A549 (cell line): ENCODE data around the gene PRR7. TPM values are rescaled to one million over a fixed set of nuclear protein-coding genes. Genes with fewer than 3 reads are reported as not detected.

Source experiments
- ATAC-seq, 2 experiments: fragments of 200-7000 bp in 1 of 2; fragments of >200 bp in 1 of 2; cut with Nextera tagmentation in 1 of 2; cut with Tn5 transposase in 1 of 2; 3 replicates each; pipeline versions ENCODE4 v1.8.0 to v1.9.1; 2018 to 2020; ENCODE audit warnings: mild to moderate bottlenecking in 1 of 2, moderate library complexity in 1 of 2
- CTCF ChIA-PET: fragments of 300-600 bp; sonication (Branson Sonifier 250); formaldehyde crosslinking; extraction: SDS; loops from one replicate; lab custom pipeline; 2021; ENCODE audit warnings: antibody characterized with exemption, inconsistent platforms; lab: Yijun Ruan, JAX
- POLR2A ChIA-PET: fragments of 350-600 bp; formaldehyde crosslinking; extraction: SDS; loops from one replicate; lab custom pipeline; 2021; ENCODE audit warnings: antibody characterized with exemption, inconsistent platforms; lab: Yijun Ruan, JAX
- DNase-seq, 2 experiments: peaks; one replicate each; pipeline versions ENCODE4 v3.0.0 to v3.0.0-alpha.2; 2011 to 2016; ENCODE audit warnings: low read depth in 1 of 2, low spot score in 1 of 2
- FAIRE-seq: peaks from 2 replicates; lab custom pipeline; 2011; peaks lifted over from hg19 to GRCh38; lab: Jason Lieb, UNC
- H3K27ac ChIP-seq, 2 experiments: fragments of >200 bp; sonication (Bioruptor Twin); formaldehyde crosslinking; 3 replicates each; pipeline ENCODE4 v1.5.1; 2016 to 2017
- H3K4me1 ChIP-seq: fragments of >200 bp; sonication (Bioruptor Twin); formaldehyde crosslinking; 3 replicates; pipeline ENCODE4 v1.6.1; 2016
- H3K4me2 ChIP-seq: fragments of >200 bp; sonication (Bioruptor Twin); formaldehyde crosslinking; 3 replicates; pipeline ENCODE4 v1.6.1; 2016
- H3K4me3 ChIP-seq: fragments of >200 bp; sonication (Bioruptor Twin); formaldehyde crosslinking; 3 replicates; pipeline ENCODE4 v1.5.1; 2016
- H3K9me3 ChIP-seq: fragments of >200 bp; sonication (Bioruptor Twin); formaldehyde crosslinking; 3 replicates; pipeline ENCODE4 v1.6.1; 2016
- CHD4 ChIP-seq: fragments of 200-600 bp; sonication (generic); IDR thresholded peaks from 2 replicates; pipeline ENCODE4 v1.6.1; 2016; ENCODE audit warnings: antibody characterized with exemption, mild to moderate bottlenecking, borderline replicate concordance
- EP300 ChIP-seq, 2 experiments: fragments of >200 bp; sonication (Bioruptor Twin); formaldehyde crosslinking; IDR thresholded peaks; 2 replicates in 1 of 2; 3 replicates in 1 of 2; pipeline ENCODE4 v1.6.1; 2016 to 2017
- ESRRA ChIP-seq: fragments of 150-350 bp; IDR thresholded peaks from 2 replicates; pipeline ENCODE4 v1.6.1; 2014; ENCODE audit warnings: mild to moderate bottlenecking, low read length, borderline replicate concordance
- FOXS1 ChIP-seq: fragments of 250-450 bp; sonication (Bioruptor Pico); IDR thresholded peaks from 2 replicates; pipeline ENCODE4 v1.5.0; 2020; ENCODE audit warnings: mild to moderate bottlenecking, moderate library complexity
- HOXA7 ChIP-seq: fragments of 250-450 bp; sonication (Bioruptor Pico); IDR thresholded peaks from 2 replicates; pipeline ENCODE4 v1.5.0; 2020; ENCODE audit warnings: mild to moderate bottlenecking, moderate library complexity
- JUNB ChIP-seq: fragments of >200 bp; sonication (Bioruptor Twin); formaldehyde crosslinking; IDR thresholded peaks from 2 replicates; pipeline ENCODE4 v1.6.1; 2016
- MAFK ChIP-seq: fragments of 450-650 bp; IDR thresholded peaks from 2 replicates; pipeline ENCODE4 v1.6.1; 2014; ENCODE audit not compliant: partially characterized antibody
- NFE2L2 ChIP-seq: fragments of 150-350 bp; conservative IDR thresholded peaks from 2 replicates; pipeline ENCODE4 v1.6.1; 2014; ENCODE audit warnings: low read length
- PHF8 ChIP-seq: fragments of 200-600 bp; sonication (generic); IDR thresholded peaks from 2 replicates; pipeline ENCODE4 v1.6.1; 2016; ENCODE audit warnings: low read depth, mild to moderate bottlenecking, antibody characterized with exemption, moderate library complexity, borderline replicate concordance
- RARB ChIP-seq: fragments of 250-450 bp; sonication (Bioruptor Pico); IDR thresholded peaks from 2 replicates; pipeline ENCODE4 v1.8.0; 2021; ENCODE audit warnings: mild to moderate bottlenecking, moderate library complexity
- SREBF2 ChIP-seq: fragments of 450-650 bp; IDR thresholded peaks from 2 replicates; pipeline ENCODE4 v1.6.1; 2014; ENCODE audit warnings: mild to moderate bottlenecking, moderate library complexity
- TFCP2L1 ChIP-seq: fragments of 250-450 bp; sonication (Bioruptor Pico); IDR thresholded peaks from 2 replicates; pipeline ENCODE4 v1.5.0; 2021; ENCODE audit warnings: mild to moderate bottlenecking
- ZNF302 ChIP-seq: fragments of 250-450 bp; sonication (Bioruptor Pico); IDR thresholded peaks from 2 replicates; pipeline ENCODE4 v1.9.0; 2021; ENCODE audit warnings: inconsistent platforms, mild to moderate bottlenecking, moderate library complexity
- WGBS: methylation state at CpG from one replicate; pipeline ENCODE4 v1.1.6; 2017; ENCODE audit errors: missing lambda C conversion rate; 5-methylcytosine and 5-hydroxymethylcytosine counted together
- polyA plus RNA-seq, 4 experiments: library from polyadenylated mRNA; depleted of rRNA in 3 of 4; stranded (reverse); fragments of >200 nt; fragmentation: RNase III in 1 of 4; extraction: RNeasy Plus Mini Kit Qiagen cat#74134 plus additional on column Dnase treatment in 1 of 4; gene quantifications; 2 replicates in 3 of 4; 3 replicates in 1 of 4; pipeline ENCODE4 v1.2.3, GENCODE V29; 2011 to 2017
- TF ChIP-seq, protein P1 (sequence below): IDR thresholded peaks from 2 replicates; pipeline ENCODE4 v1.6.1; 2012; ENCODE audit warnings: low read depth, borderline replicate concordance
- TF ChIP-seq, protein P2 (sequence below): fragments of >200 bp; sonication (Bioruptor Twin); formaldehyde crosslinking; IDR thresholded peaks from 2 replicates; pipeline ENCODE4 v1.6.1; 2016

PRR7 gene
- polyA plus RNA-seq, 2 of the 4 experiments (the other 2 are of a cell fraction), result 2.2 to 11.0 TPM

DNA sequence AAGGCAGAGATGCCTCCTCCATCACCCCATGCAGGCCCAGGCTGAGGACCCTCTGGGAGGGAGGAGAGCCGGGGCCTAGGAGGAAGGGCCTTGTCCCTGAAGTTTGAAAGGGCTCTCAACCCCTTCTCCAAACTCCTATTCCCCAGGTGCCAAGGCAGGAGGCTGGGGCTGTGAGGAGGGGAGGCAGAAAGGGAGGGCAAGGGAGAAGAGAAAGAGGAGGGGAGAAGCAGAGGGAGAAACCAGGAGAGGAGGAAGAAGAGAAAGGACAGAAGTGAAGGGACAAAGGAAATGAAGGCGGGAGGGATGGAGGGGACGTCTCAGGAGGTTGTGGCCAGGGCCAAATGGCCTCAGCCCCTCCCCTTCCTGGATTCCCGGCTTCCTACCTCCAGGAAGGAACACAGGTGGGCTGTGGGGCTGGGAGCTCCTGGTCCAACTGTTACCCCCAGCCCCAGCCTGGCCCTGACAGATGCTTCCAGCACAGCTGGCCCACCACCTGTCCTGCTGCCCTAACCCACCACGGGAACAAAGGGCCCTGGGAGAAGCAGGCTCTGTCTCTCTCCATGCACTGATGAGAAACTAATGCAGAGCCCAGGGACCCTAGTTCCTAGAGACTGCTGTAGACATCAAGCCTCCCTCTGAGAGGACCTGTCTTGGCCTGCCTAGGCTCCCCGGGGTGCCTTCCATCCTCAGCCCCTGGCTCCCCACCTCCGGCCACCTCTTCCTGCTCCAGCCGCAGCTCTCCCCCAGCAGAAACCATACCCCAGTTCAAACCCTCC lies 23.3 kb downstream of the PRR7 start:
- FAIRE-seq (no peak), DNase-seq (no peak), ATAC-seq (no peak)
- H3K4me1 ChIP-seq, result peaks cover 47% of the 10 kb centered on the region
- H3K4me3 ChIP-seq, result no peak overlapping the region
- no peak for TF ChIP-seq EP300 (IDR thresholded peaks at IDR 0.05)
- no peak for TF ChIP-seq MAFK
- no peak for TF ChIP-seq SREBF2
- TF ChIP-seq NFE2L2, result no peak
- no peak for TF ChIP-seq PHF8
- no peak for TF ChIP-seq FOXS1 (CRISPR knock-in tag)
- no peak for TF ChIP-seq RARB
- TF ChIP-seq ZNF302 (CRISPR knock-in tag), result no peak
- TF ChIP-seq, protein P1, sequence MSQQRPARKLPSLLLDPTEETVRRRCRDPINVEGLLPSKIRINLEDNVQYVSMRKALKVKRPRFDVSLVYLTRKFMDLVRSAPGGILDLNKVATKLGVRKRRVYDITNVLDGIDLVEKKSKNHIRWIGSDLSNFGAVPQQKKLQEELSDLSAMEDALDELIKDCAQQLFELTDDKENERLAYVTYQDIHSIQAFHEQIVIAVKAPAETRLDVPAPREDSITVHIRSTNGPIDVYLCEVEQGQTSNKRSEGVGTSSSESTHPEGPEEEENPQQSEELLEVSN, result no peak
- no peak overlapping the region for H3K4me2 ChIP-seq
- WGBS, result 84% methylated on average over 8 of the region's 8 CpGs
- H3K27ac ChIP-seq, result peak overlapping the region in 1 of 2 experiments; percentile 47; a peak in 3 of 6 replicates
- peaks cover 5% of the 10 kb centered on the region; the same call in 1 of the 3 replicates for H3K9me3 ChIP-seq
- ChIA-PET CTCF (interaction anchor here (1.2 to 19.7 kb wide), 6 partner anchors 14 to 66 kb away, joined by 3 to 241 read pairs (median 4); partner anchors contain the start of gene PRR7), POLR2A (no interaction called here)

DNA sequence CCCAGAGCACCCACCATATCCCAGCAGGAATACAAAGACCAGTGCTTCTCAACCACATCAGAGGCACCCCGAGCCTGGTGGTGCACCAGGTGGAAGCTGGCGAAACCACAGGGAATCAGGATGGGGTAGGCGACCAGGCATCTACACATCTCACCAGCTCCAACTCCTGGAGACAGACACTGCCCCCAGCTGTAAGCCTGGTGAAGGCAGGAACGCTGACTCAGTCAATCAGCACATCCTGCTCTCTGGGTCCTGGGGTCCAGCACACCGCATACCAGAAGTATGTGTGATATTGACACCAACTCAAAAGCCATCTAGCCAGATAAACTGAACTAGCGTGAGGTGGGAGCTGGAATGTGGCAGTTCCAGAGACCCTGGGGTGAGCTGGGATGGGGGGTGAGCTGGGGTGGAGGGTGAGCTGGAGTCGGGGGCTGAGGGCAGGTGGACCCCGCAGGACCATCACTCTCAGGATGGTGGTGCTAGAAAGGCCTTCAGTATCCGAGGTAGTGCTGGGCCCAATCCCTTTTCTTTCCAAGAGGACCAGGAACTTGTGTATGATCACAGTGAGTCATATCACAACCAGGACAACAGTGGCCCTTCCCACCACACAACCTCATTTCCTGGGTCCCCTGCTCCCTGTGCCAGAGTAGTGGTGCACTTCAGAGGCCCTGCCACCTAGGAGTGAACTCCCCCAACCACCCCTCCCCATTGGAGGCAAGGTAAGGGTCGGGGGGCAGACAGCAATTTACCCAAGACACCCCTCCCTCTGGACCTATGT lies 24.3 kb downstream of the PRR7 start:
- CTCF ChIA-PET, result interaction anchor here (0.7 to 19.7 kb wide), 7 partner anchors 8 to 67 kb away, joined by 3 to 241 read pairs (median 5); no protein-coding TSS in a partner anchor

DNA sequence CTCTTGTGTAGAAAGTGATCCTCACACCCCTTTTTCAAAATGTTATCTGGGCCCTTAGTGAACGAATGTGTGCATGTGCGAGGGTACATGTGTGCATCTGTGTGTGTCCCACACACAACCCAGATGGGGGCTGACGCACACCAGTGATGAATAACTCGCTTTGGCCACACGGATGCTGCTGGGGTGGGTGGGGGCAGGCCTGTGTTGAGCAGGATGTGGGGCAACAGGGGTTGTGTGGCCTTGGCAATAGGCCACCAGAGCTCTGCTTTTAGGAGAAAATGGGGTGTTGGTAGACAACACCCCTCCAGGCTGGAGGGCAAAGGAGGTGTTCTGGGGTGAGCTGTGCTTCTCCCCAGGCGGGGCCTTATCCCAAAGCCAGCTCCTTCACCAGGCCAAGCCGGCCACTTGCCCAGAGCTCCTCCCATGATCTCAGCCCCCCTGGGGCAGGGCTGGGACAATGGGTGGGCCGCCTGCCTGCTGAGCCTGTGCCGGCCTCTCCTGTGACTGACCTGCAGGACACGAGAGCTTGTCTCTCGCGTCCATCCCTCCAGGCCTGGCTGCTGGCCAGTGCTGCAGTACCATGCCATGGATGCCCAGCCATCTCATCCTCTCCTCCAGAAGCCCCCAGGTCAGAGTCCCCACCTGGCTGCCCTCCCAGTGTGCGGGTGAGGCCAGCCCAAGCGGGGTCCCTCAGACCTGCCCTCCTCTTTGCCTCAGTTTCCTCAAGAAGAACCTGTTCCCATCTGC lies 25.2 kb downstream of the PRR7 start:
- Histone ChIP-seq H3K4me3 (peak overlapping the region; percentile 99), H3K27ac (peak overlapping the region; percentile 97 to 99), H3K4me2 (peak overlapping the region; percentile 99), H3K4me1 (peaks cover 59% of the 10 kb centered on the region), H3K9me3 (no peaks in the 10 kb centered on the region)
- TF ChIP-seq HOXA7 (CRISPR knock-in tag) (no peak), JUNB (no peak)
- TF ChIP-seq, protein P2, sequence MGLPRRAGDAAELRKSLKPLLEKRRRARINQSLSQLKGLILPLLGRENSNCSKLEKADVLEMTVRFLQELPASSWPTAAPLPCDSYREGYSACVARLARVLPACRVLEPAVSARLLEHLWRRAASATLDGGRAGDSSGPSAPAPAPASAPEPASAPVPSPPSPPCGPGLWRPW, result no peak
- DNase-seq (no peak), FAIRE-seq (no peak), ATAC-seq (no peak)
- 69% methylated on average over 12 of the region's 14 CpGs for WGBS
- ChIA-PET CTCF (interaction anchor here (0.7 to 19.7 kb wide), 5 partner anchors 8 to 30 kb away, joined by 3 to 241 read pairs (median 9); partner anchors contain the start of gene PDLIM7), POLR2A (interaction anchor here (1.3 to 2.3 kb wide), 3 partner anchors 23 to 45 kb away, joined by 4 to 9 read pairs (median 5); partner anchors contain the start of genes GRK6 and PDLIM7)

More for the DNA sequence above, 24.3 kb downstream of the PRR7 start:
- peak overlapping the region; percentile 99 for H3K4me2 ChIP-seq
- no peak overlapping the region; the same call in 2 of the 3 replicates for H3K4me3 ChIP-seq
- no peaks in the 10 kb centered on the region for H3K9me3 ChIP-seq
- peak overlapping the region in 1 of 2 experiments; percentile 99; a peak in 1 of 6 replicates for H3K27ac ChIP-seq
- no peak for TF ChIP-seq JUNB
- no peak for TF ChIP-seq CHD4
- TF ChIP-seq ESRRA, result no peak
- TF ChIP-seq TFCP2L1 (CRISPR knock-in tag), result no peak
- TF ChIP-seq MAFK, result peak; percentile 82
- TF ChIP-seq, all 56 proteins: peak for 1
- ATAC-seq, result no peak
- peaks cover 52% of the 10 kb centered on the region for H3K4me1 ChIP-seq
- DNase-seq, result peak in 1 of 2 experiments; percentile 40
- WGBS, result 88% methylated on average over 10 of the region's 10 CpGs
- FAIRE-seq, result no peak
- POLR2A ChIA-PET, result interaction anchor here (1.3 kb wide), 1 partner anchor 45 kb away, joined by 5 read pairs; the partner anchor contains the start of gene GRK6
